Astrocyte of the cerebellum (primary cell): ENCODE results near the gene KYAT1.
"Not testable (repeated sequence)": the region's sequence is repeated elsewhere in the genome, so short reads cannot be mapped to it uniquely, and the experiment has no call there.

Source experiments
- DNase-seq: peaks from one replicate; pipeline ENCODE4 v3.0.0-alpha.2; 2011; ENCODE audit warnings: low read depth
- H3K4me3 ChIP-seq: 2 replicates; pipeline ENCODE4 v1.5.1; 2011; ENCODE audit warnings: mild to moderate bottlenecking, low read depth, low read length, moderate library complexity
- in situ Hi-C: cut with HindIII; loops from 2 replicates; pipeline ENCODE4 v1.10.0; 2017; ENCODE audit warnings: low sequenced_read_pairs
- TF ChIP-seq, protein P1 (sequence below): IDR thresholded peaks from 2 replicates; pipeline ENCODE4 v1.5.1; 2012; ENCODE audit warnings: low read length, low read depth, moderate library complexity, mild to moderate bottlenecking; ENCODE audit errors: missing control alignments

Gene KYAT1

GRCh38 chr9:128886211-128886891, 4.6 kb upstream of the KYAT1 start:
- in situ Hi-C loops: no loop called here
- H3K4me3 ChIP-seq: no peak overlapping the region
- TF ChIP-seq, protein P1, sequence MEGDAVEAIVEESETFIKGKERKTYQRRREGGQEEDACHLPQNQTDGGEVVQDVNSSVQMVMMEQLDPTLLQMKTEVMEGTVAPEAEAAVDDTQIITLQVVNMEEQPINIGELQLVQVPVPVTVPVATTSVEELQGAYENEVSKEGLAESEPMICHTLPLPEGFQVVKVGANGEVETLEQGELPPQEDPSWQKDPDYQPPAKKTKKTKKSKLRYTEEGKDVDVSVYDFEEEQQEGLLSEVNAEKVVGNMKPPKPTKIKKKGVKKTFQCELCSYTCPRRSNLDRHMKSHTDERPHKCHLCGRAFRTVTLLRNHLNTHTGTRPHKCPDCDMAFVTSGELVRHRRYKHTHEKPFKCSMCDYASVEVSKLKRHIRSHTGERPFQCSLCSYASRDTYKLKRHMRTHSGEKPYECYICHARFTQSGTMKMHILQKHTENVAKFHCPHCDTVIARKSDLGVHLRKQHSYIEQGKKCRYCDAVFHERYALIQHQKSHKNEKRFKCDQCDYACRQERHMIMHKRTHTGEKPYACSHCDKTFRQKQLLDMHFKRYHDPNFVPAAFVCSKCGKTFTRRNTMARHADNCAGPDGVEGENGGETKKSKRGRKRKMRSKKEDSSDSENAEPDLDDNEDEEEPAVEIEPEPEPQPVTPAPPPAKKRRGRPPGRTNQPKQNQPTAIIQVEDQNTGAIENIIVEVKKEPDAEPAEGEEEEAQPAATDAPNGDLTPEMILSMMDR: no peak
- no peak for DNase-seq

- in situ Hi-C loops: no loop called here
- TF ChIP-seq, protein P1: no peak
- no peak for DNase-seq
- no peak overlapping the region for H3K4me3 ChIP-seq
These were observed 4.0 kb upstream of the KYAT1 start for GRCh38 chr9:128885798-128886197.

DNA sequence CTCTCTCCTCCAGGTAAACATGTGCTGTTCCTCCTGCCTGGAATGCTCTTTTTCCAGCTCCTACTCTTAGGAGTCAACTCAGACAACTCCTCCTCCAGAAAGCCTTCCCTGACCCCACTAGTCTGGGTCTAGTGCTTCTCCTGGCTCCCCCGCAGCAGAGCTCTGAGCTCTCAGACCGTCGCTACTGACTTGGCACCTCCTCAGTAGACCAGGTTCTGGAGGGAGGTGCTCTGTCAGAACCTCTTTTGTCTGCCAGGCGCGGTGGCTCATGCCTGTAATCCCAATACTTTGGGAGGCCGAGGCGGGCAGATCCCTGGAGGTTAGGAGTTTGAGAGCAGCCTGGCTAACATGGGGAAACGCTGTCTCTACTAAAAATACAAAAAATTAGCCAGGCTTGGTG, 3.6 kb upstream of the KYAT1 start:
- no peak overlapping the region for H3K4me3 ChIP-seq
- in situ Hi-C loops: no loop called here
- TF ChIP-seq, protein P1: no peak
- DNase-seq: no peak

DNA sequence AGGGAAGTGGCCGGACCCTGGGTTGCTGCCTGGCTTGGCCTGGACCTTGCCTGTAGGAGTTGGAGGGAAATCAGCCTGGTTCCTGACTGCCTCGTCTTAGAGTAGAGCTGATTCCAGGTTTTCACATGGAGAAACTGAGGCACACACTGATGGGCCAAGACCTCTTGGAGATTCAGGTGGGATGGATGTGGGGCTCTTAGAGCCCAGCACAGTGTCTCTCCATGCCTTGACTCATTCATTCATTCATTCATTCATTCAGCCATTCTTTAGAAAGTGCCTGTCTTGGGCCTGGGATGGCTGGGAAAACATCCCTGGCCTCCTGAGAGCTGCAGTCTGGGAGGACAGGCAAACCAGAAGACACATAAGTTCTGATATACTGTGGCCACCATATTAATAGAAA, 2.4 kb upstream of the KYAT1 start:
- in situ Hi-C loops: no loop called here
- TF ChIP-seq, protein P1: no peak
- DNase-seq: no peak
- H3K4me3 ChIP-seq: no peak overlapping the region

DNA sequence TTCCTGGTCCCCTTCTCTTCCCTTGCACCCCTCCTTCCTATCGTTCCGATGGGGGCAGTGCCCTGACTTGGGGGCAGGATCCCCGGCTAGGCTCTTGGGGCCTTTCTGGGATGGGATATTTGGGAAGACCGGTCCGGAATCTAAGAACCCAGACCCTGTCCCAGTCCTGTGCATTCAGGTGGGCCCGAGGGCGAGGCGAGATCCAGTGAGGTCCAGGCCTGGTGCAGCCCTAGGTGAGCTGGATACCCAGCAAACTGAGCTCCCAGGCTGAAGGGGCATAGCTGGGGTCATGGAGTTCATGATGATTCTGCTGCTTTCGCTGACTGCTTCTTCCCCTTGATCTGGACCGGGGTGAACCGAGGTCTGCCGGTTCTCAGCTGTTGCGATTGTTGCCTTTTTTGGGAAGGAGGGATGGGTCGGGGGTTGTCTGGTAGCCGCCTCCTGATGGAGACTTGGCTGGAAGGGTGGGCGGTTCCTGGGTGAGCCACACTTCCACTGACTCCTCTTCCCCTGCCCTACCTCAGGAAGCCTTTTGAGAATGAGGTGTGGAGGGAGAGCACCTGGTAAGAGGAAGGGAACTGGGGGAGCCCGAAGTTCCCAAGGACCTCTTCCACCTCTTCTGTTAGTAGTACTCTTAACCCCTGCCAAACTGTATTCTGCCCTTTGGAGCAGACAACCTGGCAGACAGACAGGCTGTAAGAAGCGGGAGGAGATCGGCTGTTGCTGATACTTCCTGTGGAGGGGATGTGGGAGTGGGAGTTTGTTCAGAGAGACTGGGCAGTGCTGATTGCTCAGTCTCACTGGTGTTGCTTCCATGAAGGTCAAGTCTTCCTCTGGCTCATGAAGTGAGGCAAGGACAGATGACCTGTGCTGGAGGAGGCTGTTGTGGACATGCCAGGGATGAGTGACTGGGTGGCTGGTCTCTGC, 1.2 kb upstream of the KYAT1 start:
- in situ Hi-C loops: no loop called here
- TF ChIP-seq, protein P1: no peak
- no peak for DNase-seq
- peak overlapping the region; percentile 87 for H3K4me3 ChIP-seq

- TF ChIP-seq, protein P1: no peak
- DNase-seq: no peak
- H3K4me3 ChIP-seq: no peak overlapping the region
- in situ Hi-C loops: no loop called here
These were observed 3.9 kb downstream of the KYAT1 start for GRCh38 chr9:128877852-128878251.

DNA sequence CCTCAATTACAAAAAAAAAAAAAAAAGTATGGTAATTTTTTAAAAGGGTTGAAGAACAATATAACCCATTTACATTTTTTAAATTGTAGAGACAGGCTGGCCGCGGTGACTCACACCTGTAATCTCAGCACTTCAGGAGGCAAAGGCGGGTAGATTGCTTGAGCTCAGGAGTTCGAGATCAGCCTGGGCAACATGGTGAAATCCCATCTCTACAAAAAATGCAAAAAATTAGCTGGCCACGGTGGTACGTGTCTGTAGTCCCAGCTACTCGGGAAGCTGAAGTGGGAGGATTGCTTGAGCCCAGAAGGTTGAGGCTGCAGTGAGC, 10.8 kb downstream of the KYAT1 start:
- in situ Hi-C loops, H3K4me3 ChIP-seq, DNase-seq: not testable (repeated sequence)
